Astrocyte (in vitro differentiated cells and primary cell): ENCODE measurements around the gene PTPRN2.
A peak's percentile ranks its signal among the peaks of the same experiment; 100 is the strongest.

Experiments used
- CTCF ChIP-seq: IDR thresholded peaks from 2 replicates; pipeline ENCODE4 v1.5.1; 2011; ENCODE audit warnings: low read depth, mild to moderate bottlenecking, inconsistent platforms, low read length, moderate library complexity; ENCODE audit not compliant: insufficient read depth
- EZH2 ChIP-seq: IDR thresholded peaks from 2 replicates; pipeline ENCODE4 v1.6.1; 2012; ENCODE audit warnings: mild to moderate bottlenecking, low read length, inconsistent platforms; ENCODE audit not compliant: insufficient read depth

- TF ChIP-seq EZH2: no peak
- TF ChIP-seq CTCF: peak; percentile 24
Observed at GRCh38 chr7:158325530-158326381, 261.9 kb downstream of the PTPRN2 start.
